Ureter (tissue), 1 donor: Measurements from ENCODE around the gene CPEB3. TPM values are rescaled to one million over a fixed set of nuclear protein-coding genes. Genes with fewer than 3 reads are reported as not detected.

Experiments used
- DNase-seq: peaks from one replicate; pipeline ENCODE4 v3.0.0-alpha.2; 2020; ENCODE audit warnings: low spot score
- total RNA-seq: library from RNA; stranded (reverse); gene quantifications from one replicate; pipeline ENCODE4 v1.2.4, GENCODE V29; 2023
- donor health status: DM: yes; HTN: yes; CAD: no.

CPEB3 gene
- total RNA-seq, 1 donor from 2014 or later: 6.0 TPM

DNA sequence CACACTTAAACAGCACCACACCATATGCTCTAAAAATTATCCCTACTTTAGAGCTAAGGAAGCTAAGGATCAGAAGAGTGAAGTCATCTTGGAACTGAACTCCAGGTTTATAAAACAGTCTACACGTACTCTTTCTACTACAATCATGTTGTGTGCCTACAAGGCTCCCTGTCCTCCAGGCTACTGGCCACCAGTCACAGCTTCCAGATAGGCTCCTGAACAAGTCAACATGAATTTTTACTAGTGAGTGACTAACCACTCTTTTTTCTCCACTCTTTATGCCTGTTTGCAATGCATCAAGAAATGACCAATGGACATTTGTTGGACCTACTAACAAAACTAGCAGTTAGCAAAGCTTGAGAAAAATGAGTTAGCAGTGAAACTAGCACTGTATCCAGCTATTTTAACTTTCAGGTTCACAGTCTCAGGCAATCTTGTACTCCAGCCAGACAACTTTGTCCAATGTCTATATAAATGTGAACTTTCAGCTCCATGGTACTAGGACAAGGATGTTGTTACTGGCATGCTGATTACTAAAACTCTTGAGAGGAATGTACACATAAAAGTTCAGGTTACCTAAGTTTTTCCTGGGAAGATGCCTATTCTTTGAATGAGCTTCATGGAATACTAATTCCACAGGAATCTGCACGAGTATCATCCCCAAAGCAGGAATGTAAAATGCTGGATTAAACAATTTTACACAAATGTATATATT is 187.3 kb downstream of the CPEB3 start:
- DNase-seq: no peak

DNA sequence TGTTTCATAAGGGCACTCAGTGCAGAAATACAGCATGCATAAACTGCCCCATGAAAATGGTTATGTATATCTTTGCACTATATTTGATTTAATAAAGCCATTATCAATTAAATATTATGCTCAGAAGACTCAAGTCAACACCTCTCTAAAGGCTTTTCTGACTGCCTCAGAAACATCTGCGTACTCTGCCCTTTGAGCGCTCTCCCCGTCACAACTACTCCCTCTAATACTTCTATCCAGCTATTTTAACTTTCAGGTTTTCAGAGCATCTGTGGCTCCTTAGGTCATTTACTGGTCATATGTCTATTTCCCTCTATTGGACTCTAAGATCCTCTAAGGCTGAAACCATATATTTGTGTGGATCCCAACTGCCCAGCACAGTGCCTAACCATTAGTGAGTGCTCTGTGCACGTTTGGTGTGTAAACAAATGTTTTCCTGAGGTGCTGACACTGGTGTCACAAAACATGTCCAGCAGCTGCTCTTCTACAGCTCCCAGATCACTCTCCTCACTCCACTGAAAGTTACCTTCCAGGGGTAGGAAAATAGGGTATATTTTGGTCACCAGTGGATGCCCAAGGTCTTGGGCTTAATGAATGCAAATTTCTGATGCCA is 188.2 kb downstream of the CPEB3 start:
- no peak for DNase-seq

DNA sequence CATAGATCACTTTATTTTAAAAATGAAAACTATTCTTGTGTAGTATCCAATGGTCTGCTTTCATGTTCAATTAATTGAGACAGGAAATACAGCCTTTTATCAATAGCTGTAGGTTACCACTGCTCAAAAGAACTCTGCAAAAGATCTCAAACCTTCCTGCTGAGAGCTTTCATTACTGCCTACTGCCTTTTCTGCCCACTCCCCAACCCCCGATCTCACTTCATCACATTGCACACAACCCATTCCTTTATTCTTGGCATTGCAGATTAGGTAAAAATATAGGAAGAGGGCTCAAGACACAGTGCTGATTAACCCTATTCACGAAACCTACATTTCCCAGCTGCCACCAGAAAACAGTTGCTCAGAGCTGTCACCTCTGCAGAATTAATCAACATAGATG is 195.9 kb downstream of the CPEB3 start:
- no peak for DNase-seq

DNA sequence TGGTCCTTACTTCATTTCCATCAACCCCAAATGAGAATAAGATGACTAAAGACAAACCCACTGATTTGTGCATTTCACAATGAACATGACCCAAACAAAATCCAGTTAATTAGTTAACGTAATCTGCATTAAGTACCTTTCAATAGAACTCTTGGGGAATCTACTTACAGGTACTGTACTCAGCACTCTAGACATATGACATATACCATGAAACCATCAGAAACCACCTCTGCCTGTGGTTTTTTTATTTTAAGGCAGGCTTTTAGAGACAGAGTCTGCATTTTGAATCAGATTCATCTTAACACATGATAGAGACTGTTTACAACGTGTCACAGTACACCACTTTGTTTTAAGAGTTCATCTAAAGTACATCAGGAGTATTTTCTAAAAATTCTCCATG is 198.9 kb downstream of the CPEB3 start:
- DNase-seq: no peak

DNA sequence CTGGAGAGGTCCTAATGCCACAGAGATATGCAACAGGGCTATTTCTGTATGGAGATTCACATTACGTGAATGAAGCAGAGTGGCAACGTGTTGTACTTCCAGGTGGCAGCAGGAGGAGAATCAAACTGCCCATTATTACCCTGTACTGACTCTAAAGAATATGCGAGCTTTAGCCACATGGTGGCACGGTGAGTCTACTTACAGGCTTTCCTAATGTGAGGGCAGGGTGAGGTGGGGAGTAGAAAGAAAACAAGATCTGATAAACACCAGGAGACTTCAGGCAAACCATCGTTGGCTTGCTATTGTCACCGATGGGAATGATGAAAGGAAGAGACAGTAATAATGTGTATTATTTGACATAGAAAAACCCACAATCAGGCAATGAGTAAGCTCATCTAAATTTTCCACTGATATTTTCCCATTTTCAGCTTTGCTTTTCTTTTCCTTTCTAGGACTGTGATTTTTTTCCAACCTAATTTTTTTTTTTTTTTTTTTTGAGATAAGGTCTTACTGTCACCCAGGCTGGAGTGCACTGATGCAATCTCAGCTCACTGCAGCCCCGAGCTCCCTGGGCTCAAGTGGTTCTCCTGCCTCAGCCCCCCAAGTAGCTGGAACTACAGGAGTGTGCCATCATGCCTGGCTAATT is 203.0 kb downstream of the CPEB3 start:
- peak; percentile 67 for DNase-seq

DNA sequence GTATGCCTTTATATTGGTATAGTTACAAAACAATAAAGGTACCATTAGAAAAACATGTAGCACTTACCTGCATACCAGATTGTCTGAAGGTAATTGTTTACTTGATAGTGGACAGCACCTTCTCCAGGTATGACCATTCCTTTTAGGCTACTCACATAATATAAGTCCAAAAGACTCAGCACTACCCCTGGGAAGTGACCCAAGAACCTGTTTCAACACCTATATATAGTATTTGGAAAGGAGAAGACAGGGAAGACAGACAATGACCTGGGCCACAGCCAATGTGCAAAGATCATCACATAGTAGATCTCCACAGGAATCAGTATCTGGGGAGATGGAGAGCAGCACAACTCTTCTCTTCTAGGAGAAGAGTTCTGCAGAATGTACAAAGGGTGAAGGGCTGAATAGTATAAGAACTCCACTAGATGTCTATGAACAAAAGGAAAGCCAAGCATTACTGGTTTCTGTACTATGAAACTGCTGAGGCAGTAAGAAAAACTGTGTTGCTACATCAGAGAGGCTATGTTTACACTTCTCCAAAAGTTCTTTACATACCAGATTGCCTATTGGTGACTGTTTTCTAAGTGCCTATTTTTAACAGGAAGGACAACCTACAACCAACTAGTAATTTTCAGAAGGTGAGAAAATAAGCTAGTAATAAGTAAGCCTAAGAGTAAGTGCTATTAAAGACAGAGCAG is 208.1 kb downstream of the CPEB3 start:
- no peak for DNase-seq

DNA sequence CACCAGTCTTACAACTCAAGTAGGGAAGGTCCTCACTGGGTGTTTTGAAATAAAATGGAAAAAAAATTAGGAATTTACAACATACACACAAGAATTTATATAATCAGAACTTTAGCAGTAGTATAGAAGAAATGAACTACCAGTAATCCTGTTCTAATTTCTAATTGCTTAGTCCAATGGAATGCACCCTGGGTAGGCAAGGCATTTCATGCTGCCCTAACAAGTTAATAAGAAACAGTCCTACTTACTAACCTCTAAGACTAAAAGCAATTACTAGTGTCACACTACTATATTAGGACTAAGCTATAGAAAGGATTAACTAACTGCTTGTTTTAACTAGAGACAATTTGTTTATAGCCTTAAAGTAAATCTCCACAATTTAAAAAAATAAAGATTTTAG is 209.2 kb downstream of the CPEB3 start:
- no peak for DNase-seq

DNA sequence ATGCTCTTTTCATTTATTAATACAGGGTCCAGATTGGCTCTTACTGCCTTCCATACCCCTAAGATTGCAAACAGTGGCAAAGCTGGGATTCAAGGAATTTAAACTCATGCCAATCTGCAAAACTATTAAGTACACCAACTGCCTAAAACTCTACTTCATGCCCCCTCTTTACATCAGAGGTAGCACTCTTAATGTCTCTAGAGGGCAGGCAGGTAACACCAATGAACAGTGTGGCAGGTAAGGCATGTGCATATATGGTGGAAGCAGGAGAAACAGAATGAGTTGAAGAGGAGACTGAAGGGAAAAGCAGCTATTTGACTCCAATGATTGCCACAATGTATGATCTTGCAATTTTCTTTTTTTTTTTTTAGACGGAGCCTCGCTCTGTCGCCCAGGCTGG is 210.6 kb downstream of the CPEB3 start:
- DNase-seq: no peak

DNA sequence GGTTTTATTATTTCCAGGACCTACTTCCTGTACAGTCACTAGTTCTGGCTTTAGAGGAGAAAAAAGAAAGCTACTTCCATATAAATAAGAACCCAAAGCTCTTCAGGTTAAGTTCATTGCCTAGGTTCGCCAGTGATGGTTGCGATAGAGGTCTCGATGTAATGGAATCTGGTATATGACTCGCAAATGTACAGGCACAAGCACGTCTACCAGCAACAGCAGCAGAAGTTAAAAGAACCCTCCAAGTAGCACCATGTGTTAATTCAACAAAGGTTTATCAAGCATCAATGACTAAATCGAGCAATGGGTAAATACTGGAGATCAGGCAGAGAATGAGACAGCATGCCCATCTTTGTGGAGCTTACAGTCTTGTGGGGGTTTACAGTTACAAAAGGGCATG is 211.9 kb downstream of the CPEB3 start:
- DNase-seq: no peak

DNA sequence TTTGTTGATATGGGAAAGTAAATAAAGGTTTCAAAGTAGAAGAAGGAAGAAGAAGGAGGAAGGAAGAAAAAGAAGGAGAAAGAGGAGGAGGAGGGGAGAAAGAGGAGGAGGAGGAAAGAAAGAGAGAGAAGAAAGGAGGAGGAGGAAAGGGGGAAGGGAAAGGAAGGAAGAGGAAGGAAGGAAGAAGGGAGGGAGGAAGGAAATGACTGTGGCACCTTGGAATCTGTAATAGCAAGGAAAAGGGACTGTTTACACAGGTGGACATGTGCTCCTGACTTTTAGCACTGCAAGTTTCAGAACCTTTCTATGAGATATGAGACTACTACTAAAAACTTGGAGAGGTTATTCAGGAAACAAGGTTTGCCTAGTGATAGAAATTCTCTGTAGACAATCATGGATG is 214.2 kb downstream of the CPEB3 start:
- DNase-seq: no peak

DNA sequence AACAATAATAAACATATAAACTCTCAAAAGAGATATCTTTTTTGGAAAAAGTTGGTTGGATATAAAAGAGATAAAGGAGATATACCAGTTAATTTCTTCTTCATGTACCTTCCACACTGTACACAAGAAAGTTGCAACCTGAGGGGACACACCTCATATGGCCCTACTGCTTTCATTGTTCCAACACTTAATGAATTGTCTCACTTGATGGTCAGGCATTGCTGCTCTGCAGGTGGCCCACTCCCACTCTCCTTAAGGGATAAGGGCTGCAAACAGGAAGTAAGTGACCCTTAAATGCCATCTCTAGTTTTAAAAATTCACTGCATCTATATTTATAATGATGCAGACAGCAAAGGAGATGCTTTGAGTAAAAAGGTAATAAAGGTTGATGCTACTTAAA is 215.0 kb downstream of the CPEB3 start:
- no peak for DNase-seq

DNA sequence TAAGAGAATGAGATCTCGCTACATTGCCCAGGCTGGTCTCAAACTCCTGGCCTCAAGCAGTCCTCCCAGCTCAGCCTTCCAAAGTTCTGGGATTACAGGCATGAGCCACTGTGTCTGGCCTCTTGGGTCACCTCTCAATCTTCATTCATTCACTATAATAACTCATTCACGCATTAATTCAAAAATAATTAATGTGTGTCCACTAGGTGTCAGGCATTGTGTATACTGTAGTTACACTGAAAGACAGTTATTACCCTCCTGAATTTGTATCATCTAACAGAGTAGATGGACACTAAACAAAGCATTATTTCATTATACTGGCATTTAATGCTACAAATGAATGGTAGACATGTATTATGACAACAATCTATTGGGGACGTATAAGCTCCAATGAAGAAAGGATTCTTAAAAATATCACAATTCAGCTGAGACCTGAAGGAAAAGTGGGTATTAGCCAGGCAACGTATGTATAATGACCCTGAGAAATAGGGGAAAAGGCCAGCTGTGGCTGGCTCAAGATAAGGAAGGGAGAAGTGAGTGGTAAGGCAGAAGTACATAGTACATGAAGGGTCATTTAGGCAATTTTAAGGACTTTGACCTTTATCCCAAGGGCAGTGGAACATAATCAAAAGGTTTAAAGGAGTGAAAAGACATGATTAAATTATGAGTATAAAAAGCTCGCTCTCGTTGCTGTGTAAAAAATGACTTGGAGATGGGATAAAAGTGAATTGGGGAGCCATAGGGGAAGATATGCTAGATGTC is 216.6 kb downstream of the CPEB3 start:
- no peak for DNase-seq

DNA sequence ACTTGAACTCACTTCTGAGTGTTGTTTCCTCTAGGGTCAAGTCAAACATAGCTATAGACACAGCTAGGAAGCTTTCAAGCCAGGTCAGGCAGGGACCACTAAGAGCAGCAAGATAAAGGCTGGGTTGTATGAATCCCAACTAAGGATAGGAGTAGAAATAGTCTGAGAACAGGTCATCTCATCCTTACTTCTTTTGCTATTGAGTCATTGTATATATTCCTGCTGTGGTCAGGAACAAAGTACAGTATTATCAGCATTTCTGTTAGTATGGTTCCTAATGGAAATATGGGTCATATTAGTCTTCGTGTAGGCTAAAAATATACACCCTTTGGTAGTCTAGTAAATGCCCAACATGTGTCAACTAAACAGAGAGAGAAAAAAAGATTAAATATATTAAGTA is 222.0 kb downstream of the CPEB3 start:
- no peak for DNase-seq

DNA sequence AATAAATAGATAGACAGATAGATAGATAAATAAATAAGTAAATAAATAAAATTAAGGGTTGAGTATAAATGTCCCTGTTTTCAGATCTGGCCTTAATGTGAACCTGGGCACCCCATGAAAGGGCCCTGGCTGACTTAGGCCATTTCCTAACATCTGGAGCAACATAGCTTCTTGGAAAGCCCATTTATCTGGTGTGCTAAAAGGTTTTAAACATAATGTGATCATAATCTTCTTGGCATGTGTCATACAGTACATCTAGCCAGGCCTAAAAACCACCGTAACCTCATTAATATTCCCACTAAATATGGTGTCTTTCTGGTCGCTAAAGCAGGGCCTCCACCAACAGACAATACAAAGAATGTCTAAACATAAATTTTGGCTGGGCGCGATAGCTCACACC is 224.5 kb downstream of the CPEB3 start:
- DNase-seq: no peak

DNA sequence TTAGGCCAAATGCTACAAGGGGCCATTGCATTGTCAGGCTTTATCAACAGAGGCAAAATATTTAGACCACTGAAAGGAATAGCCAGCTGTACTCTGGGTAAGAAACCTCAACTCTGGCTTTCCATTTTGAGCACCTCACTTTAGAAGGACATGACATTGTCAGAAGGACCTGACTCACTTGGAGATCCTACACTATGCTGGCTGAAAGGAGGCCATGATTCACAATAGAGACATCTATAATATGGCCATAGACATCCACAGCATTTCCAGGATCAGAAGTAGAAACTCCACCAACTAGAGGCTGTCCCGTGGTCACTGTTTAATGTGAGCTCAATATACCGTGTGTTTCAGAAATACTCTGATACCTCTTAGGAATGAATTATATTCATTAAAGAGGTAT is 226.4 kb downstream of the CPEB3 start:
- no peak for DNase-seq

DNA sequence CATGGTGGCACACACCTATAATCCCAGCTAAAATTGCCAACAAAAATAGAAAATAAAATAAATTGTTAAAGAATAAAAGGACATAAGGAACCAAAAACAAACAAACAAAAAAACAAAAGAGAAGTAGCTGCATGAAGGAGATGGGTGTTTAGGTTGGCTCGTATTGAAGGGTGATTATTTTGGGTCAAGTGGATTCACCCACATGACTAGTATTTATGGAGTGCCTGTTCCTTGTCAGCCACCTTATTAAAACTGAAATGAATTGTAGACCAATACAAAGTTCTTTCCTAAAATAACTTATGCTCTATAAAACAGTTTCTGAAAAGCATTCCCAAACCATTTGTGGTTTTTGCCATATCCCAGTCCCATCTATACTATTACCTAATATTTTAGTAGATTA is 228.6 kb downstream of the CPEB3 start:
- DNase-seq: no peak

DNA sequence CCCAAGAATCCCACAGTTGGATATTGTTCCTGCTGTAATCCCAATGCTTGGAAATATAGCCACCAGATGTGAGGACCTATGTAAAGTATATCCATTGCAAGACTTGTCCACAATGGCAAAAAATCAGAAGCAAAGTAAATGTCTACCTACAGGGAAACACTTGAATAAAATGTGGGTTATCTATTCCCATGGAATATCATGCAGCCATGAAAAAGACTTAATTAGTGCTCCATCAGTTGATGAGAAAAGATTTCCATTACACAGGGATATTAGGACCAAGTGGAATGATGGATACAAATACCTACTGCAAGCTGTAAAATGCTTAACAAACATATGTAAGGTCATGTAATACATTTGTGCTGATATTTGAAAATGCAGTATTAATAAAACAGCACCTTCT is 236.1 kb downstream of the CPEB3 start:
- no peak for DNase-seq

DNA sequence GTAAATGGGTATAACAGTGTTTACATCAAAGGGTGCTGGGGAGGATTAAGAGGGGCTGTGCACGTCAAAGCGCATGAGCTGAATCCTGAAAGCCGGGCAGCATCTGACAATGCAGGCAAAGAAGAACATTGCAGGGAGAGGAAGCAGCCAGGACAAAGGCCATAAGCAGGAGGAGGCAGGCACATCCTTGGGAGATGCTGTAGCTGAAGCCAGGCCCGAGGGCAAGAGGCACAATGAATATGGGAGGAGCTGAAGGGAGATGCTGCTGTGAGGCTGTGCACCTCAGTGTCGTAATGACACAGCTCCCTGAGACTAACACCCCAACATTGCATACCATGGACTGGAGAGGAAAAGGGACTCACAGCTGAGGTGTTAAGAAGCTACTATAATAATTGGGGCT is 238.1 kb downstream of the CPEB3 start:
- no peak for DNase-seq

DNA sequence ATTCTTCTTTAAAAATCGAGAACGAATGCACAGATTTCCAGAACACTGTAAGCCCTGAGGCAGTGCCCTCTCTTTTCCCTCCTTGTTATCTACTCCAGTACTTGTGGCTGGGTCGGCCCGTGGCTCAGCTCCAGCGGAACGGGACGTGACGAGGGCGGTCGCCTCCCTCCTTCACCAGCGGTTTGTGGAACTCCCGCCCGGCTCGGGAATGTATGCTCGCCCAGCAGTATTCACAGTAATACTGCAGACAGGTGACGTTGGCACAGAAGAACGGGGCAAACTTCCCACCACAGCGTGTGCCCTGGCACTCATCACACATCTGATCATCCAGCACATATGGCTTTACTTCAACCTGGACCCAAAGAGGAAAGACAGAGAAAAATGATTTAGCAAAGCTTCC is 238.8 kb downstream of the CPEB3 start:
- no peak for DNase-seq

DNA sequence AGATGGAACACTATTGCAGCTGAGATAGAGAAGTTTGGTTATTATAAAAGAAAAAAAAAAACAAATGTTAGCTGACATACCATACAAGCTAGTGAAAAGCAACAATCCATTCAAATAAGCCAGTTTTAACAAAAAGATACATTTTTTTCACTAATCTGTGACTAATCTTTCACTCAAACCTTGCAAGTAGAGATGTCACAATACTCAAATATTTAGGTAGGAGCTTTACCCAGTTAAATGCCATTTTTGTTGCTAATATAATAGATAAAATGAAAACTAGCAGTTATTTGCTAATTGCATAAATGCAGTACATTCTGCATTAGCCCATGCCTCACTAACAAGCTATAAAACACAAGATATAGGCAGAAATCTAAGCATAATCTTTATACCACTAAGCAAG is 243.7 kb downstream of the CPEB3 start:
- no peak for DNase-seq

DNA sequence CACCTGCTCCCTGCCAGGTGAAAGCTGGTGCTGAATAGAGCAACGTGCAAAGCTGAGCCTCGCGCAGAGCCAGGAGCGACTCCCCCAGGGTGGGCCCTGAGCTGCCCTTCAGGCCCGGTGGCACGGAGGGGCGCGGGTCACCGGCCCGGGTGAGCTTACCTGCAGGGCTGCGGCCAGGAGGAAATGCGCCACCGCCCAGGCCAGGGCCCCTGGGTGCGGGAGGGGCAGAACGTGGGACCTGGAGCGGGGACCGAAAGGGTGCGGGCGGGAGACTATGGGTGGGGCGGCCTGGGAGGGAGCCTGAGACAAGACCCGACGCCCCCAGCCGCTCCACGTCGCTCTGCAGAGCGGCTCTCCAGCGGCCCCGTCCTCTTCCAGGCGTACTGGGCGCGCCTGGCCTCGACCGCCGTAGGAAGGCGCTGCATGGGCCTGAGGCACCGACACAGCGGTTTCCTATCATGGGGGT is 245.2 kb downstream of the CPEB3 start:
- DNase-seq: no peak

DNA sequence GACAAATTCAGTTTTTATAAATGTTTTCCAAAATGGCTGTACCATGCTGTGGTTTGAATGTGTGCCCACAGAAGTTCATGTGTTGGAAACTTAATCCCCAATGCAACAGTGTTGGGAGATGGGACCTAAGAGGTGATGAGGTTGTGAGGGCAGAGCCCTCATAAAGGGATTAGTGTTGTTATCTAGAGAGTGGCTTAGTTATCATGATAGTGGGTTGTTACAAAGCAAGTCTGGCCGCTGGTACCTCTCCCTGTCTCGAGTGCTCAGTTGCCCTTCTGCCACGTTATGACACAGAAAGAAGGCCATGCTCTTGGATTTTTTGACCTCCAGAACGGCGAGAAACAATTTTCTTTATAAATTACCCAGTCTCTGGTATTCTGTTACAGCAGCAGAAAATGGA is 248.3 kb downstream of the CPEB3 start:
- DNase-seq: no peak
